ENCODE data around the gene SLCO4A1. TPM values are rescaled to one million over a fixed set of nuclear protein-coding genes. Genes with fewer than 3 reads are reported as not detected.
"Not testable (repeated sequence)": the region's sequence is repeated elsewhere in the genome, so short reads cannot be mapped to it uniquely, and the experiment has no call there.

Gene SLCO4A1
- total and polyA plus RNA-seq, 4 experiments from 2014 or later = 0.49 to 0.99 (median 0.97) TPM; not detected in 1

DNA sequence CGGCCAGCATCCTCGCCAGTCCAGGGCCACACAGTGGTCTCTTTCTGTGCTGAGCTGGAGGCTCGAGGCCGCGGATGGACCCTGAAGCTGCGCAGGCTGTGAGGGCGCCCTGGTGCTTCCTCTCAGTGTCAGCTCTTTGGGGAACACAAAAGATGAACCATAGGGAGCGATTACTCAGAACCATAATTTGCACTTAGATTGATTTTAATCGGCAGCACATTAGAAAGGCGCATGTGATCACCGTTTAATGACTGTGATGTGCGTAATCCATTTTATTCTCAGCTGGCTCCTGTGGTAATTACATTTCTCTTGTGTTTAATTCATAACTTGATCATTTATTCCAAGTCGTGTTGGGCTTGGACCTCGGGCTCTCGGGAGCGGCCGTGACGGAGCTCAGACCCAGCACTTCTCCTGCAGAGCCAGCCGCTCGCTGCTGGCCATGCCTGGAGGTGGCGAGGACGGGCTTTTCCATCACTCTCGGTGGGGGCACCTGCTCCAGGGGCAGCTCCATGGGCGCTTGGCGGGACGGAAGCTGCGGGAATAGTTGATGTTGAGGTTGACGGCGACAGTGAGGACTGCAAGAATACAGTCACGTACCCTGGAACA is 40.7 kb downstream of the SLCO4A1 start:
- DNase-seq = no peak
- Histone ChIP-seq H3K27me3 (ENCODE audit: insufficient read depth, low read length) (no peaks in the 10 kb centered on the region), H3K4me1 (ENCODE audit: insufficient read depth, low read length) (peaks cover 9% of the 10 kb centered on the region), H3K9me3 (ENCODE audit: control insufficient read depth in 1 of 2, low read length in 2 of 2) (no peaks in the 10 kb centered on the region), H3K4me3 (ENCODE audit: low read length in 2 of 2) (no peak overlapping the region), H3K36me3 (ENCODE audit: insufficient read depth, low read length) (no peaks in the 10 kb centered on the region), H3K27ac (ENCODE audit: low read depth, low read length) (no peak overlapping the region)
- intact Hi-C loops (cut with micrococcal nuclease) = no loop called here
- H3K27me3 Mint-ChIP-seq = peaks cover 0 to 6% of the 10 kb centered on the region in 2 donors
- ChIA-PET CTCF (ENCODE audit: partially characterized antibody) (interaction anchor here (1.1 kb wide), 1 partner anchor 183 kb away, joined by 3 read pairs; no protein-coding TSS in a partner anchor), POLR2A (ENCODE audit: partially characterized antibody) (no interaction called here)
- peaks cover 0 to 12% (median 2%) of the 10 kb centered on the region in 8 donors for H3K9me3 Mint-ChIP-seq
- H3K36me3 Mint-ChIP-seq = peaks cover 0 to 3% of the 10 kb centered on the region in 2 donors
- H3K4me1 Mint-ChIP-seq = peaks cover 4 to 31% (median 10%) of the 10 kb centered on the region in 4 donors
- H3K27ac Mint-ChIP-seq = no peak overlapping the region
- H3K4me3 Mint-ChIP-seq = no peak overlapping the region

DNA sequence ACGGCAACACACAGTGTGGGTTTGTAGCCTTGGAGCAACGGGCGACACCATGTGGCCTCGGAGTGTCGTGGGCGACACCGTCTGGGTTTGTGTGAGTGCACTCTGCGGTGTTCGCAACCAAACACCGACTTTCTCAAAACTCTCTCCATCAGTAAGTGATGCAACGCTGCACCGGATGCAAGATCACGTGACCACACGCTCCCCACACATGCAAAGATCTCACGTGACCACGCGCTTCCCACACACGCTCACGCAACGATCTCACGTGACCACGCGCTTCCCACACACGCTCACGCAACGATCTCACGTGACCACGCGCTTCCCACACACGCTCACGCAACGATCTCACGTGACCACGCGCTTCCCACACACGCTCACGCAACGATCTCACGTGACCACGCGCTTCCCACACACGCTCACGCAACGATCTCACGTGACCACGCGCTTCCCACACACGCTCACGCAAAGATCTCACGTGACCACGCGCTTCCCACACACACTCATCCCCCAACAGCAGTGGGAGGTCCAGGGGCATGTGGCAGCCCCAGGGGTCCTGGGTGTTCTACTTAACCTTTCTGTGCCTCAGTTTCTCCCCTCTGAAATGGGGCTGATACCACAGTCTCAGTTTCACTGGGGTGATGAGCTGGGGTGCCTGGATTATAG is 41.5 kb downstream of the SLCO4A1 start:
- H3K36me3 ChIP-seq (ENCODE audit: insufficient read depth, low read length); H3K4me1 ChIP-seq (ENCODE audit: insufficient read depth, low read length); H3K4me3 ChIP-seq (ENCODE audit: low read length in 2 of 2); intact Hi-C loops (cut with micrococcal nuclease); H3K4me3 Mint-ChIP-seq; H3K9me3 ChIP-seq (ENCODE audit: control insufficient read depth in 1 of 2, low read length in 2 of 2); DNase-seq; H3K27ac ChIP-seq (ENCODE audit: low read depth, low read length); H3K36me3 Mint-ChIP-seq; H3K27me3 ChIP-seq (ENCODE audit: insufficient read depth, low read length); POLR2A ChIA-PET (ENCODE audit: partially characterized antibody); H3K27me3 Mint-ChIP-seq; H3K27ac Mint-ChIP-seq: not testable (repeated sequence)
- H3K9me3 Mint-ChIP-seq = peaks cover 0 to 12% (median 2%) of the 10 kb centered on the region in 8 donors
- CTCF ChIA-PET (ENCODE audit: partially characterized antibody) = interaction anchor here (1.1 kb wide), 1 partner anchor 184 kb away, joined by 3 read pairs; no protein-coding TSS in a partner anchor
- H3K4me1 Mint-ChIP-seq = peaks cover 4 to 24% (median 6%) of the 10 kb centered on the region in 4 donors

DNA sequence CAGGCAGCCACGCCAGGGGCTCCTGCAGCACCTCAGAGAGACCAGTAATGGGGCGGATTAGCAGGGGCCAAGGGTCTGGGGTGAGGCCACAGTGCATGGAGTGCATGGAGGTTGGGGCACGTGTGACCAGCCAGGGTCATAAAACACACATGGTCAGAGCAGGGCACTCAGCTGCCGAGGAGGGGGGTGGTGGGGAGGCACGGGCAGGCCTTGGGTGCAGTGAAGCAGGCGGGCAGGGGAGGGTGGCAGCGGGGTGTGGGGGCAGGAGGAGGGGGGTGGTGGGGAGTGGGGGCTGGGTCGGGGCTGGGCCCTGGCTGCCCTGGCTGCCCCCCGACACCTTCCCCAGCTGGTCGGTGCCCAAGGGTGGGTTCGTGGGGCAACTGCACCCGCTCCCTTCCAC is 42.7 kb downstream of the SLCO4A1 start:
- Mint-ChIP-seq H3K27me3 (peaks cover 0 to 6% of the 10 kb centered on the region in 2 donors), H3K27ac (no peak overlapping the region), H3K36me3 (no peaks in the 10 kb centered on the region), H3K4me1 (peaks cover 4 to 16% (median 6%) of the 10 kb centered on the region in 4 donors), H3K4me3 (no peak overlapping the region), H3K9me3 (peaks cover 0 to 8% (median 2%) of the 10 kb centered on the region in 8 donors)
- intact Hi-C loops (cut with micrococcal nuclease) = no loop called here
- H3K27me3 ChIP-seq (ENCODE audit: insufficient read depth, low read length) = no peaks in the 10 kb centered on the region
- peaks cover 9% of the 10 kb centered on the region for H3K4me1 ChIP-seq (ENCODE audit: insufficient read depth, low read length)
- DNase-seq = no peak
- no peak overlapping the region for H3K27ac ChIP-seq (ENCODE audit: low read depth, low read length)
- ChIA-PET CTCF (ENCODE audit: partially characterized antibody) (no interaction called here), POLR2A (ENCODE audit: partially characterized antibody) (interaction anchor here (1.3 kb wide), 1 partner anchor 109 kb away, joined by 3 read pairs; no protein-coding TSS in a partner anchor)
- no peaks in the 10 kb centered on the region for H3K36me3 ChIP-seq (ENCODE audit: insufficient read depth, low read length)
- H3K9me3 ChIP-seq (ENCODE audit: control insufficient read depth in 1 of 2, low read length in 2 of 2) = no peaks in the 10 kb centered on the region
- no peak overlapping the region for H3K4me3 ChIP-seq (ENCODE audit: low read length in 2 of 2)

DNA sequence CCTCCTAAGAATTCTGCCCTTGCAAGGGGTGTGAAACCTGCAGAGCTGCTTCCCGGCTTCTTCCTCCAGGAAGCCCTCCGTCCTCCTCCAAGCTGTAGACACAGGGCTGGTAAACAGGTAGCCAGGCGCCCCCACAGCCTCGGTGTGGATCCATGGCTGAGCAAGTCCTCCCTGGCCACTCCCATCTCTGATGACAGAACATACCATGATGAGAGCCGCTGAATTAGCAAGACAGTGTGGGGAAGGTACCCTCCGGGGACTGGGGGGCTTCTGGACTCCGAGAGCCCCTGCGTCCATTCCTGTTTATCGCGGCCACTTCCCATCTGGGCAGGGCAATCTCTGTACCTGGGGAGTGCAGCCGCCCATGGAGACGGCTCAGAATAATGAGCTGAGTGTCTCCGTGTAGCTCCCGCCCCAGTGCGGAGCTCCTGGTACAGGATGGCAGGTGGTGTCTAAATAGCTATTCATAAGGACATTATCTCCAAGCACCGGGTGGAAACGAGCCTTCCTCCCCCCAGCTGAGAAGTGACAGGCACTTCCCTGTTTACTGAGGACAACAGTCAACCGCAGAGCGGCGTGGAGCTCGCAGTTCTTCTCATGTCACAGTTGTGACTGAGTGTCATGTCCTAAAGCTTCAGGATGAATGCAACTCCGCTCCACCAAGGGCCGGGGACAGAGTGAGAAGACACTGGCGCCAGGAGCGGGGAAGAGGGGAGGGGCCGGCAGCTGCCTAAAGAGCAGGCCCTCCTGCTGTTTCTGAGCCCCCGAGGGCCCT is 43.7 kb downstream of the SLCO4A1 start:
- H3K4me1 ChIP-seq (ENCODE audit: insufficient read depth, low read length) = peaks cover 9% of the 10 kb centered on the region
- H3K4me1 Mint-ChIP-seq = peaks cover 4 to 16% (median 6%) of the 10 kb centered on the region in 4 donors
- intact Hi-C loops (cut with micrococcal nuclease) = no loop called here
- H3K4me3 ChIP-seq (ENCODE audit: low read length in 2 of 2) = no peak overlapping the region
- H3K27me3 Mint-ChIP-seq = peaks cover 0 to 6% of the 10 kb centered on the region in 2 donors
- no peaks in the 10 kb centered on the region for H3K27me3 ChIP-seq (ENCODE audit: insufficient read depth, low read length)
- no peaks in the 10 kb centered on the region for H3K9me3 ChIP-seq (ENCODE audit: control insufficient read depth in 1 of 2, low read length in 2 of 2)
- DNase-seq = peak in 1 of 5 donors; percentile 19
- peak overlapping the region in 1 of 7 donors; percentile 30 for H3K27ac Mint-ChIP-seq
- no peak overlapping the region for H3K27ac ChIP-seq (ENCODE audit: low read depth, low read length)
- ChIA-PET POLR2A (ENCODE audit: partially characterized antibody) (interaction anchor here (1.3 kb wide), 1 partner anchor 108 kb away, joined by 3 read pairs; no protein-coding TSS in a partner anchor), CTCF (ENCODE audit: partially characterized antibody) (interaction anchor here (0.9 kb wide), 1 partner anchor 18 kb away, joined by 3 read pairs; no protein-coding TSS in a partner anchor)
- H3K36me3 ChIP-seq (ENCODE audit: insufficient read depth, low read length) = no peaks in the 10 kb centered on the region
- no peaks in the 10 kb centered on the region for H3K9me3 Mint-ChIP-seq
- peak overlapping the region in 5 of 8 donors; percentile 31 to 79 (median 68) for H3K4me3 Mint-ChIP-seq
- no peaks in the 10 kb centered on the region for H3K36me3 Mint-ChIP-seq

DNA sequence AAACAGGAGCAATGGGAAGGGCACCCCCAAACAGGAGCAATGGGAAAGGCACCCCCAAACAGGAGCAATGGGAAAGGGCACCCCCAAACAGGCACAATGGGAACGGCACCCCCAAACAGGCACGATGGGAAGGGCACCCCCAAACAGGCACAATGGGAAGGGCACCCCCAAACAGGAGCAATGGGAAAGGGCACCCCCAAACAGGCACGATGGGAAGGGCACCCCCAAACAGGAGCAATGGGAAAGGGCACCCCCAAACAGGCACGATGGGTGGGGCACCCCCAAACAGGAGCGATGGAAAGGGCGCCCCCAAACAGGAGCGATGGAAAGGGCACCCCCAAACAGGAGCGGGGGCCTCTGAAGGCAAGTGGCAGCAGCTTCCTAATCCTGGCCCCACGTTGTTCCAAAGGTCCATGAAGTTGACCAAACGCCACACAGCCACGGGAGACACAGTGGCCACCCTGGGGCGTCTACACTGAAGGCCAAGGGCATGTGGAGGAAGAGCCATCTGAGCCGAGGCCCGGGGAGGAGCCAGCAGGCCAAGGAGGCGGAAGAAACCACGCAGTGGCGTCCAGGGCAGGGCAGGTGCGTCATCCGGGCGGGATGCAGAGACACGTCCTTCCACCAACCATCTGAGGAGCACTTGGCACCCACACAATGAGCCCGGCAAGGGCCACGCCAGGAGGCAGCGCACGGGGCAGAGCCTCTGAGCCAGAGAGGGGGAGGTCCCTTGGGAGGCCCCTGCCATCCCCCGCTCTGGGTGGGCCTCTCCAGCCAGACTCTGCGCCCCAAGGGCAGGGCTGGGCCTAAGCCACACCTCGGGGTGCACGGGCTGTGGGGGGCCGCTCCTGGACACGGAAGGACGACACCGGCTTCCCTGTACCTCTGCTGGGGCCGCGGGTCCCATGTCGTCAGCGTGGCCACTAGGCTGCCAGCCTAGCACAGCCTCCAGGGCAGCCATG is 44.8 kb downstream of the SLCO4A1 start:
- intact Hi-C loops (cut with micrococcal nuclease) = no loop called here
- no peak overlapping the region for H3K4me3 Mint-ChIP-seq
- no peaks in the 10 kb centered on the region for H3K36me3 Mint-ChIP-seq
- peak overlapping the region in 1 of 7 donors; percentile 14 for H3K27ac Mint-ChIP-seq
- POLR2A ChIA-PET (ENCODE audit: partially characterized antibody) = no interaction called here
- Histone ChIP-seq H3K9me3 (ENCODE audit: control insufficient read depth in 1 of 2, low read length in 2 of 2) (no peaks in the 10 kb centered on the region), H3K27me3 (ENCODE audit: insufficient read depth, low read length) (no peaks in the 10 kb centered on the region), H3K4me1 (ENCODE audit: insufficient read depth, low read length) (peaks cover 9% of the 10 kb centered on the region), H3K36me3 (ENCODE audit: insufficient read depth, low read length) (no peaks in the 10 kb centered on the region), H3K4me3 (ENCODE audit: low read length in 2 of 2) (no peak overlapping the region), H3K27ac (ENCODE audit: low read depth, low read length) (no peak overlapping the region)
- DNase-seq = no peak
- CTCF ChIA-PET (ENCODE audit: partially characterized antibody) = interaction anchor here (0.9 kb wide), 1 partner anchor 19 kb away, joined by 3 read pairs; no protein-coding TSS in a partner anchor
- peaks cover 0 to 11% of the 10 kb centered on the region in 2 donors for H3K27me3 Mint-ChIP-seq
- H3K4me1 Mint-ChIP-seq = peaks cover 4 to 16% (median 6%) of the 10 kb centered on the region in 4 donors
- no peaks in the 10 kb centered on the region for H3K9me3 Mint-ChIP-seq

DNA sequence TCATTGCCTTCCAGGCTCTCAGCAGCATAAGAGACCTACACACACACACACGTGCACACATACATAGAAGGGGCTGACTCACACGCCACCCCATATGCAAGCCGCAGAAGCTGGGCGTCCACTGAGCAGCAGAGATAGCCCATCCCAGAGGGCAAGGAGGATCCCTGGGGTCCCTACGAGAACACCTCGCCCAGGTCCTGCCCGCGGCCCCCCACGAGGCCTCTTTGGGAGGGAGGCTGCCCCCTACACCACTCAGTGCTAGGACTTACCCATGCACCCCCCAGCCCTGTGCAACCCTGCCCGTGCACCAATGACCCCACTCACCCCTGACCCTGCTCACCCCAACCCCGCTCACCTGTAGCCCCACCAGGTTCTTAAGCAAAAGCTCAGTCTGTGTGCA is 45.8 kb downstream of the SLCO4A1 start:
- no peaks in the 10 kb centered on the region for H3K9me3 Mint-ChIP-seq
- H3K27ac Mint-ChIP-seq = peak overlapping the region in 1 of 7 donors; percentile 44
- no peak overlapping the region for H3K27ac ChIP-seq (ENCODE audit: low read depth, low read length)
- H3K9me3 ChIP-seq (ENCODE audit: control insufficient read depth in 1 of 2, low read length in 2 of 2) = no peaks in the 10 kb centered on the region
- peaks cover 9% of the 10 kb centered on the region for H3K4me1 ChIP-seq (ENCODE audit: insufficient read depth, low read length)
- no peak overlapping the region for H3K4me3 ChIP-seq (ENCODE audit: low read length in 2 of 2)
- peaks cover 4 to 16% (median 6%) of the 10 kb centered on the region in 4 donors for H3K4me1 Mint-ChIP-seq
- H3K36me3 Mint-ChIP-seq = no peaks in the 10 kb centered on the region
- intact Hi-C loops (cut with micrococcal nuclease) = no loop called here
- H3K27me3 Mint-ChIP-seq = peaks cover 0 to 11% of the 10 kb centered on the region in 2 donors
- H3K36me3 ChIP-seq (ENCODE audit: insufficient read depth, low read length) = no peaks in the 10 kb centered on the region
- POLR2A ChIA-PET (ENCODE audit: partially characterized antibody) = no interaction called here
- DNase-seq = no peak
- CTCF ChIA-PET (ENCODE audit: partially characterized antibody) = no interaction called here
- H3K4me3 Mint-ChIP-seq = no peak overlapping the region
- no peaks in the 10 kb centered on the region for H3K27me3 ChIP-seq (ENCODE audit: insufficient read depth, low read length)
